Measurements from ENCODE around the gene ANKS1A. TPM values are rescaled to one million over a fixed set of nuclear protein-coding genes. Genes with fewer than 3 reads are reported as not detected.
A peak's percentile ranks its signal among the peaks of the same experiment; 100 is the strongest.

Gene ANKS1A
- polyA plus RNA-seq, 2 of the 4 experiments (the other 2 are of a cell fraction): 3.6 to 5.9 TPM

DNA sequence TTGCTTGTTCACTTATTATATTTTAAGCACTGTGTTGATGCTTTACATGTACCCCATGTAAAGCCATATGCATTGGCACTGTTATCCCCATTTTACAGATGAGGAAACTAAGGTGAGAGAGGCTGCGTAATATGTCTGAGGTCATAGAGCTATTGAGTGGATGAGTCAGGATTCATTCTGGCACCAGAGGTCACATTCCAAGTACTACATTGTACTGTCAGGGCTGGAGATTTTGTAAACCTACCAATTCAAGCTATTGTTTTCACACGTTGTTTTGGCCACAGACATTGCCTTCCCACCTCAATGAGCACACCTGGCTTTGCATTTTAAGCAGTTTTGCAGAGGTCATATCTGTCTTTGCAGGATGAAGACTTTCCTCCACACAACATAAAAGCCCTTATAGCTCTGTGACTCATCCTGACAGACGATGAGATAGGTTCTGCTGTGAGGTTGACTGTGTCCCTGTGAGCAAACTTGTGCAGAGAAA, 33.2 kb downstream of the ANKS1A start:
- 18% methylated on average over 3 of the region's 3 CpGs for WGBS (ENCODE audit: missing lambda C conversion rate)
- ChIA-PET CTCF (interaction anchor here (0.6 kb wide), 2 partner anchors 1309 to 1591 kb away, joined by 3 read pairs; no protein-coding TSS in a partner anchor), POLR2A (no interaction called here)
- DNase-seq (ENCODE audit: low read depth in 1 of 2, low spot score in 1 of 2) (peak in 1 of 2 experiments; percentile 30), ATAC-seq (peak; percentile 71; a peak in 5 of 6 replicates), FAIRE-seq (no peak)
- Histone ChIP-seq H3K4me2 (no peak overlapping the region), H3K27ac (no peak overlapping the region), H3K9me3 (no peaks in the 10 kb centered on the region), H3K4me3 (no peak overlapping the region), H3K4me1 (peaks cover 10% of the 10 kb centered on the region; the same call in 1 of the 3 replicates)
- TF ChIP-seq MAFK (IDR thresholded peaks at IDR 0.05; ENCODE audit: partially characterized antibody) (no peak), RCOR1 (IDR thresholded peaks at IDR 0.05; ENCODE audit: low read depth, low read length) (0 out of 2 replicates have a peak, but pooled peaks have one; percentile 47), FOSL2 (IDR thresholded peaks at IDR 0.05) (no peak), FOSL2 (CRISPR knock-in tag; IDR thresholded peaks at IDR 0.05) (peak; percentile 47; the same call in 1 of the 2 replicates), PHF8 (IDR thresholded peaks at IDR 0.05; ENCODE audit: borderline replicate concordance, low read depth) (no peak), ESRRA (IDR thresholded peaks at IDR 0.05; ENCODE audit: borderline replicate concordance, low read length) (peak; percentile 38; the same call in 1 of the 2 replicates), EHMT2 (IDR thresholded peaks at IDR 0.05; ENCODE audit: low read depth) (no peak), POLR2AphosphoS2 (conservative IDR thresholded peaks at IDR 0.05; ENCODE audit: low read length) (no peak)
- TF ChIP-seq, protein P1, sequence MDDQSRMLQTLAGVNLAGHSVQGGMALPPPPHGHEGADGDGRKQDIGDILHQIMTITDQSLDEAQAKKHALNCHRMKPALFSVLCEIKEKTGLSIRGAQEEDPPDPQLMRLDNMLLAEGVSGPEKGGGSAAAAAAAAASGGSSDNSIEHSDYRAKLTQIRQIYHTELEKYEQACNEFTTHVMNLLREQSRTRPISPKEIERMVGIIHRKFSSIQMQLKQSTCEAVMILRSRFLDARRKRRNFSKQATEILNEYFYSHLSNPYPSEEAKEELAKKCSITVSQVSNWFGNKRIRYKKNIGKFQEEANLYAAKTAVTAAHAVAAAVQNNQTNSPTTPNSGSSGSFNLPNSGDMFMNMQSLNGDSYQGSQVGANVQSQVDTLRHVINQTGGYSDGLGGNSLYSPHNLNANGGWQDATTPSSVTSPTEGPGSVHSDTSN (IDR thresholded peaks at IDR 0.05): no peak

DNA sequence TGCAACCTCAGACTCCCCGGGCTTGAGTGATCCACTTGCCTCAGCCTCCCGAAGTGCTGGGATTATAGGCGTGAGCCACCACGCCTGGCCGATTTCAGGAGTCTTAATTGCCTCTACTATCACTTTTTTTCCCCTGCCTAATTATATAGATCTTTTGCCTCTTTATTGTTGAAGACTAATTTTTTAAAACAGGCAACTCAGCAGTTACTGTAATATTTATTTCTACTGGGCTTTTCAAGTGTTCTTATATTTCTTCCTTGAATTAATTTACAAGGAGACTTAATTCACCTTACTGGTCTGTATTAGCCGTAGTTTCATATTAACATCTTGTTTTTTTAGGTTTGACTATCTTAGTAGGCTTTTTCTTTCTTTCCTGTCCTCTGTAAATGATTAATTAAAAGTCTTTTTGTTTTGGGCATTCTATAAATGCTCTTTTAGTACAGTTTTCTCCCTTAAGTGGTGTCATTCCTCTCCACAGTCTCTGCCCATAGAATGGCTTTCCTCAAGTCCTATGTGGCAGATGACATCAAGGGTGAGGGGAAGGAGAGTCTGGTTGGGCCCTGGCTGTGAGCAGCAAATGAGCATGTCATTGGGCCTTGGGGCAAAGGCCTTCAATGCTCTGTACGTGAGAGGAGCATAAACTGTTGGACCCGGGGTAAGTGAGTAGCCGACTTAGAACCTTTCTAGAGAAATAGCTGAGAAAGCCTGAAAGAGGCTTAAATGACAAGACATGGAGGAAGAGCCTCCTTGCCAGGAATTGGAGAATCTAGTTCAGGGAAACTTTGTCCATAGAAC, 36.0 kb downstream of the ANKS1A start:
- DNase-seq (ENCODE audit: low read depth in 1 of 2, low spot score in 1 of 2): no peak
- TF ChIP-seq HOXB13 (CRISPR knock-in tag; IDR thresholded peaks at IDR 0.05; ENCODE audit: low read depth): no peak
- no peak for TF ChIP-seq TFCP2L1 (CRISPR knock-in tag; IDR thresholded peaks at IDR 0.05)
- TF ChIP-seq, protein P2, sequence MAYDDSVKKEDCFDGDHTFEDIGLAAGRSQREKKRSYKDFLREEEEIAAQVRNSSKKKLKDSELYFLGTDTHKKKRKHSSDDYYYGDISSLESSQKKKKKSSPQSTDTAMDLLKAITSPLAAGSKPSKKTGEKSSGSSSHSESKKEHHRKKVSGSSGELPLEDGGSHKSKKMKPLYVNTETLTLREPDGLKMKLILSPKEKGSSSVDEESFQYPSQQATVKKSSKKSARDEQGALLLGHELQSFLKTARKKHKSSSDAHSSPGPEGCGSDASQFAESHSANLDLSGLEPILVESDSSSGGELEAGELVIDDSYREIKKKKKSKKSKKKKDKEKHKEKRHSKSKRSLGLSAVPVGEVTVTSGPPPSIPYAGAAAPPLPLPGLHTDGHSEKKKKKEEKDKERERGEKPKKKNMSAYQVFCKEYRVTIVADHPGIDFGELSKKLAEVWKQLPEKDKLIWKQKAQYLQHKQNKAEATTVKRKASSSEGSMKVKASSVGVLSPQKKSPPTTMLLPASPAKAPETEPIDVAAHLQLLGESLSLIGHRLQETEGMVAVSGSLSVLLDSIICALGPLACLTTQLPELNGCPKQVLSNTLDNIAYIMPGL (CRISPR knock-in tag; IDR thresholded peaks at IDR 0.05; ENCODE audit: borderline replicate concordance): no peak
- Histone ChIP-seq H3K4me2 (no peak overlapping the region), H3K4me3 (no peak overlapping the region), H3K27ac (no peak overlapping the region), H3K9me3 (no peaks in the 10 kb centered on the region), H3K4me1 (peaks cover 10% of the 10 kb centered on the region; the same call in 1 of the 3 replicates)
- no peak for FAIRE-seq
- ATAC-seq: no peak
- CTCF ChIA-PET: no interaction called here
- POLR2A ChIA-PET: no interaction called here
- 93% methylated on average over 9 of the region's 9 CpGs for WGBS (ENCODE audit: missing lambda C conversion rate)

DNA sequence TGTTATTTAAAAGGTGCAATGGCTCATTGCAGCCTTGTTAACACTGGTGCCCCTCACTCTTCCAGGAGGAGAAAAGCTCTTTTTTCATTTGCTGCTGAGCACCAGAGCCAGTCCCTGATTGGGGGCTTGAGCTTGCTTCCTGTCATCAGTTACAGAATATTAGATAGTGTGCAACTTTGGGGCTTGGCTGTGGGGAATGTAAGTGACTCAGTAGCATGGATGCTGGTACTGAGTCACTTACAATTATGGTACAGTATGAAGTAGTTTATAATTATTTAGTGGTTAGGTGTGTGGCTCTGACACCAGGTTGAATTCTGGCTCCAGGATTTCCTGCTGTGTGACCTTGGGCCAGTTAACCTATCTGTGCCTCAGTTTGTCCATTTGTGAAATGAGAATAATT, 37.6 kb downstream of the ANKS1A start:
- Histone ChIP-seq H3K9me3 (no peaks in the 10 kb centered on the region), H3K27ac (no peak overlapping the region), H3K4me1 (peaks cover 10% of the 10 kb centered on the region; the same call in 1 of the 3 replicates), H3K4me2 (no peak overlapping the region), H3K4me3 (no peak overlapping the region)
- no peak for DNase-seq (ENCODE audit: low read depth in 1 of 2, low spot score in 1 of 2)
- no peak for FAIRE-seq
- no peak for ATAC-seq
- ChIA-PET CTCF (no interaction called here), POLR2A (no interaction called here)
- TF ChIP-seq MAFK (IDR thresholded peaks at IDR 0.05; ENCODE audit: partially characterized antibody) (no peak), MAZ (IDR thresholded peaks at IDR 0.05; ENCODE audit: borderline replicate concordance, low read depth, low read length) (no peak), RAD21 (conservative IDR thresholded peaks at IDR 0.05 in 1 of 2, IDR thresholded peaks at IDR 0.05 in 1 of 2) (no peak), NPAS2 (CRISPR knock-in tag; IDR thresholded peaks at IDR 0.05; ENCODE audit: borderline replicate concordance) (no peak), JUN (IDR thresholded peaks at IDR 0.05) (no peak), MYC (IDR thresholded peaks at IDR 0.05; ENCODE audit: borderline replicate concordance, low read length) (no peak), CHD4 (IDR thresholded peaks at IDR 0.05; ENCODE audit: borderline replicate concordance) (no peak), HOXB13 (CRISPR knock-in tag; IDR thresholded peaks at IDR 0.05; ENCODE audit: low read depth) (no peak), ESRRA (IDR thresholded peaks at IDR 0.05; ENCODE audit: borderline replicate concordance, low read length) (no peak)
- TF ChIP-seq, protein P3, sequence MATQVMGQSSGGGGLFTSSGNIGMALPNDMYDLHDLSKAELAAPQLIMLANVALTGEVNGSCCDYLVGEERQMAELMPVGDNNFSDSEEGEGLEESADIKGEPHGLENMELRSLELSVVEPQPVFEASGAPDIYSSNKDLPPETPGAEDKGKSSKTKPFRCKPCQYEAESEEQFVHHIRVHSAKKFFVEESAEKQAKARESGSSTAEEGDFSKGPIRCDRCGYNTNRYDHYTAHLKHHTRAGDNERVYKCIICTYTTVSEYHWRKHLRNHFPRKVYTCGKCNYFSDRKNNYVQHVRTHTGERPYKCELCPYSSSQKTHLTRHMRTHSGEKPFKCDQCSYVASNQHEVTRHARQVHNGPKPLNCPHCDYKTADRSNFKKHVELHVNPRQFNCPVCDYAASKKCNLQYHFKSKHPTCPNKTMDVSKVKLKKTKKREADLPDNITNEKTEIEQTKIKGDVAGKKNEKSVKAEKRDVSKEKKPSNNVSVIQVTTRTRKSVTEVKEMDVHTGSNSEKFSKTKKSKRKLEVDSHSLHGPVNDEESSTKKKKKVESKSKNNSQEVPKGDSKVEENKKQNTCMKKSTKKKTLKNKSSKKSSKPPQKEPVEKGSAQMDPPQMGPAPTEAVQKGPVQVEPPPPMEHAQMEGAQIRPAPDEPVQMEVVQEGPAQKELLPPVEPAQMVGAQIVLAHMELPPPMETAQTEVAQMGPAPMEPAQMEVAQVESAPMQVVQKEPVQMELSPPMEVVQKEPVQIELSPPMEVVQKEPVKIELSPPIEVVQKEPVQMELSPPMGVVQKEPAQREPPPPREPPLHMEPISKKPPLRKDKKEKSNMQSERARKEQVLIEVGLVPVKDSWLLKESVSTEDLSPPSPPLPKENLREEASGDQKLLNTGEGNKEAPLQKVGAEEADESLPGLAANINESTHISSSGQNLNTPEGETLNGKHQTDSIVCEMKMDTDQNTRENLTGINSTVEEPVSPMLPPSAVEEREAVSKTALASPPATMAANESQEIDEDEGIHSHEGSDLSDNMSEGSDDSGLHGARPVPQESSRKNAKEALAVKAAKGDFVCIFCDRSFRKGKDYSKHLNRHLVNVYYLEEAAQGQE (IDR thresholded peaks at IDR 0.05): no peak
- TF ChIP-seq, protein P4, sequence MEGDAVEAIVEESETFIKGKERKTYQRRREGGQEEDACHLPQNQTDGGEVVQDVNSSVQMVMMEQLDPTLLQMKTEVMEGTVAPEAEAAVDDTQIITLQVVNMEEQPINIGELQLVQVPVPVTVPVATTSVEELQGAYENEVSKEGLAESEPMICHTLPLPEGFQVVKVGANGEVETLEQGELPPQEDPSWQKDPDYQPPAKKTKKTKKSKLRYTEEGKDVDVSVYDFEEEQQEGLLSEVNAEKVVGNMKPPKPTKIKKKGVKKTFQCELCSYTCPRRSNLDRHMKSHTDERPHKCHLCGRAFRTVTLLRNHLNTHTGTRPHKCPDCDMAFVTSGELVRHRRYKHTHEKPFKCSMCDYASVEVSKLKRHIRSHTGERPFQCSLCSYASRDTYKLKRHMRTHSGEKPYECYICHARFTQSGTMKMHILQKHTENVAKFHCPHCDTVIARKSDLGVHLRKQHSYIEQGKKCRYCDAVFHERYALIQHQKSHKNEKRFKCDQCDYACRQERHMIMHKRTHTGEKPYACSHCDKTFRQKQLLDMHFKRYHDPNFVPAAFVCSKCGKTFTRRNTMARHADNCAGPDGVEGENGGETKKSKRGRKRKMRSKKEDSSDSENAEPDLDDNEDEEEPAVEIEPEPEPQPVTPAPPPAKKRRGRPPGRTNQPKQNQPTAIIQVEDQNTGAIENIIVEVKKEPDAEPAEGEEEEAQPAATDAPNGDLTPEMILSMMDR (IDR thresholded peaks at IDR 0.05): no peak

Measured in A549 (cell line).